ENCODE data around the gene SULT1C2.
"Not testable (repeated sequence)": the region's sequence is repeated elsewhere in the genome, so short reads cannot be mapped to it uniquely, and the experiment has no call there.

SULT1C2 gene

DNA sequence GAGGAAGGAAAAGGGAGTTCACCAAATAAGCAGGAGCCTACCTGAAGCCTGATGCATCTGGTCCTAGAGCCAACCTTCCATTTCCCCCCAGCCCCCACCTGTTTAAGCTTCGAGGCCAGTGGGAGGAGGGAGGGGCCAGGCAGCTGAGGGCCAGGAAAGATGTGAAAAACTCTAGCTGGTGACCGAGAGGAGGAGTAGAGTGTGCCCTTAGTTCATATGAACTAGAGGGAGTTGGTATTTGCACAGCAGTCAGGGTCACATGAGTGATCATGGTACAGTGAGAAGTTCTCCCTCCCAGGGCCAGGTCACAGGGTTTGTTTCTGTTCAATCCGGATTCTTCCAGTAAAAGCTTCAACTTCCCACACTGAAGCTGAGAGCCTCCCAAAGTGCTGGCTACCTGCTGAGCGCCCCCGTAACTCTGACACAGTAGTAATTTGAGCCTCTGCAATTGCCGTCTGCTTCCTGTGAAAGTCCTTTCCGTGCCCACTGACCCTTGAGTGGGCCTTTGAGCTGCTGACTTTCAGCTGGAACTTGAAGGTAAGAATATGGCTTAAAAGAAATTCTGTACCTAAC is at the start of gene SULT1C2:
Gene SULT1C2 (plus strand): TSS at position 362 of the 573 bp plus-strand sequence. CDS start 4,773 bp downstream, outside the sequence.
- no peak for DNase-seq

DNA sequence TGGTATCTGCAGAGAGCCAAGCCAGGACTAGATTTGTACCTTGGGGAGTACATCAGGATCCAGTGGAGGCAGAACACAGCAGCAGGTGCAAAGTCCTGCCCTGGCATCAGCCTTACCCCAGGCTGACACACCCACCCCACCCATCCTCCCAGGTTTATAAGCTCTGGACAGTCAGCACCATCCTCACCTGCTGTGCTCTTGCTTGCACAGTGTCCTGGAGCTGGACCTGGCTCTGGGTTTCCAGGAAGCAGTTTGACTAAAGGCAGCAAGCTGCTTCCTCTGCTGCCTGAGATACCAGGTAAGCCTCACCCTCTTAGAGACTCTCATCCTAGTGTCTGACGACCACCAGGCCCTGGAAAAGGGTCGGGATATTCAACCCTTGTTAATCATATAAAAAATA is 48.9 kb upstream of the SULT1C2 start, which contains the start of gene SULT1C3:
Gene SULT1C3 (plus strand): TSS at position 183 of the 400 bp plus-strand sequence. CDS start 7,227 bp downstream, outside the sequence.
- DNase-seq: no peak

DNA sequence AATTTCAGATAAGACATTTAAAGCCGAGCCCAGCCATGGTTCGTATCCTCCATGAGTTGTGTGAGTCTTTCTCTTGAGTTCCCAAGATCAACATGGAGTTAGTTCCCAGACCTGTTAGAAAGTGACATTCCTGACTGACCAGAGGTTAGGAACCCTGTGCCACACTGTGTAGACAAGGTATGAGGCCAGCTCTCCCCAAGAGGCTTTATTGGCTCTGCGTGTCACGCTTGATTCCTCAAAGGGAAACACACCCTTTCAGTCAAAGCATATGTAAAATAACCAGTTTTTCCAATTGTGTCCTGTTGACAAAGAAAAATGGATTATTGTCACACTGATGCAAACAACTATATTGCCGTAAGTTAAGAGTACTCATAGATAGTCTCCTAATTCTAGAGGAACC is 47.7 kb upstream of the SULT1C2 start:
- DNase-seq: no peak

DNA sequence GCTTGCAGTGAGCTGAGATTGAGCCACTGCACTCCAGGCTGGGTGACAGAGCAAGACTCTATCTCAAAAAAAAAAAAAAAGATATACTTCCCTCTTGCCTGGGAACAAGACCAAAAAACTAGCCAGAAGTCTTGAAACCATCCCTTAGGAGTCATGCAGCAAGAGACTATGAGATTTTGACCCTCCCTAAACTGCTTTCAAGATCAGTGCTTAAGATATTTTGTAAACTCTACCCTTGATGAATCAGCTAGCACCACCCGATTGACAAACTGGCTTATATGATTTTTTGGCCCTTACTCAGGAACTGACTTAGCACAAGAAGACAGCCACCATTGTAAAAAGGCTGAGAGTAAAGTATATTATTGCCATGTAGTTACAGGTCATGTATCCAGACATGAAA is 45.1 kb upstream of the SULT1C2 start:
- no peak for DNase-seq

DNA sequence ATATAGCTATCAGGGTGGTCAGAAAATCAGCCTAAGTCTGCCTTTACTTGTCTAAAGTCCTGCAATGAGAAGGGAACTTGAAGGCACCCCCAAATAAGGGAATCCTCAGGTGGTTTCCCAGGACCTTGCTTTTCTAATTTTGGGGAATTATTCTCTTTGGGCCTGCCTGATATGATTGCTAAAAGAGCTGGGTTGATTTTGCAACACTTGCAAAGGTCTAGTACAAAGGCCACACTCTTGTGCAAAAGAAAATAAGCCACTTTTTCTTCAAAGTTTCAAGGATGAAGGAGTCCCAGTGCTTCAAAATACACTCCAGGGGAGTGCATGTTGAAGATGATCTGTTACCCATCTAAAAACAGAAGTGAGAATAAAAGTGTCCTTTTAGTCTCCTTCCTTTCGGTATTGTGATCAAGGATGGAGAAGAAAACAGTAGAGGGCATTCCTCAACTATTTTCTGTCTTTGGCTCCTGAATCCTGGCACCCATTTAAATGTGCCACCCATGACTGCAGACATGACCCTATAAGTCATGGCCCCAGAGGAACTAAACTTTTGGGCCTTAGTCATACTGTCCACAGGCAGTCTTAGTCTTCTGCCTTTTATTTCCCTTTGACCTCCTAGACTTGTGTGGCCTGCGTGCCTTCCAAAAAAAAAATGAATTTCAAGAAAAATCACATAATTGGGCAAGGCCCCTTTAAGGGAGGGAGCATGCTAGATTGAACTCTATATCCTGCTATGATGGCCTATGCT is 43.9 kb upstream of the SULT1C2 start:
- DNase-seq: no peak

DNA sequence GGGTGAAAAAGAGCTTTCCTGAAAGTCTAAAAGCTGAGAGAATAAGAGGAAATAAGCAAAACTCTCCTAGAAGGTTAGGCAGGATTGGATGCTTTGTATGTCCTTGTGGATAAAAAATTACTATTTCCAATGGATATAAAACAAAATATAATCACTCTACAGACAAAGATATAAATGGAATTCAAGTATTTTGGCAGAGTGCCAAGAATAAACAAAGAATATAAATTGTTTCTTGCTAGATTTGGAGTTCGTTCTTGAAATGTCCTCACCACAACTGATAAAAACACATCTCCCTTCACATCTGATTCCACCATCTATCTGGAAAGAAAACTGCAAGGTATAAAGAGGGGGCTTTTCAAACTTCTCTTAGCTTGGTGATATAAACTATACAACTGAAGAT is 35.6 kb upstream of the SULT1C2 start:
- DNase-seq: no peak

DNA sequence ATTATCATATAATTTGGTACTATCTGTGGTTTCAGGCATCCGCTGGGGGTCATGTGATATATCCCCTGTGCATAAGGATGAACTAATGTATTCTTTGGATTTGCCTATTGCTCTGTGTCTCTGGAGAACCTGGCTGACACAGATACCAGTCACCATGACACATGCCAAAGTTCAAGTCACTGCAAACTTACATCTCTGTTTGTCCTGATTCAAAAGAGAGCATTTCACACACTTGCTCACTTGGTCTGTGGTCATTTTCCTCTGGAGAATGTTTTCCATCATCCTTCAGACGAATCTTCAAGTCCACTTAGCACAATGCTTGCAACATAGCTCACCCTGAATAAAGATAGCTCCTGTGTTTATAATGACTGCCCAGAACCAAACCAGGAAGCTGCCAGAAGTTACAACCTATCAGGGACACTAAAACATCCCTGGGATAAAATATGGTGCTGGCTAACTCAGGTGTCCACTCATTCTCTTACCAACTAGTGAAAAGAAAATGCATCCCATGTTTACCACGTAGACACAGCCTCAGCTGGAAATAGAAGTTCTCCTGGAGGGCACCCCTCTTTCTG is 30.9 kb upstream of the SULT1C2 start:
- DNase-seq: no peak

DNA sequence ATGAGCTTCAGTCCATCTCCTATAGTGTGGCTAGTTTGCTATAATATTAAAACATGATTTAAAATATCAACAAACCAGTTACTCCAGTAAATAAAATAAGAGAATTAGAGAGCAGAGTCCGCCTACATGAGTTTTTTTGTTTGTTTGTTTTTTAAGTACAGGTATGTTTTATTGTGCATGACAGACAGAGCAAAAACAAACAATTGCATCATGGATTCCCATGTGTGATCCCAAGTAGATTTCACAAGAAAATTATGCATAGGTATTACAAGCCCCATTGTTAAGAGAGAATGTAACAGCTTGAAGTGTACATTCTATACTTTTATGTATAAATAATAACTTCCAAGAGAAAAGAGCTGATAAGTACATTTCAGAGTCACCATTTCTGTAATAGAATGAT is 27.9 kb upstream of the SULT1C2 start:
- DNase-seq: no peak

DNA sequence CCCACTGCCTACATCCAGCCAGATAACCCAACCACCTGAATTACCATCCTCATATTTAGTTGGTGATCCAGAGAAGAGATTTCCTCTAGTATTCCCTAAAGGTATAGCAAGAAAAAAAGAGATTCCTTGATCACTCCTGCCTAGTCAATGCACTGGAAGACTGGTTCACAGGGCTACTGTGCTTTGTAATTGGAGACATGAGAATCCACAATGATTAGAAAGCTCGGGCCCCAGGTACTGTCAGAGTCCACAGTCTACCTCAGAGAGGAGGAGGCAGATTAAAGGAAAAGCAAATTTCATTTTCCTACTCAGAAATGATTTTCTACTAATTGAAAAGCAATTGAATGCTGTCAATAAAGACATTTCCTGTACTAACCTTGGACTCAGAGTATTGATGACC is 26.7 kb upstream of the SULT1C2 start:
- no peak for DNase-seq

DNA sequence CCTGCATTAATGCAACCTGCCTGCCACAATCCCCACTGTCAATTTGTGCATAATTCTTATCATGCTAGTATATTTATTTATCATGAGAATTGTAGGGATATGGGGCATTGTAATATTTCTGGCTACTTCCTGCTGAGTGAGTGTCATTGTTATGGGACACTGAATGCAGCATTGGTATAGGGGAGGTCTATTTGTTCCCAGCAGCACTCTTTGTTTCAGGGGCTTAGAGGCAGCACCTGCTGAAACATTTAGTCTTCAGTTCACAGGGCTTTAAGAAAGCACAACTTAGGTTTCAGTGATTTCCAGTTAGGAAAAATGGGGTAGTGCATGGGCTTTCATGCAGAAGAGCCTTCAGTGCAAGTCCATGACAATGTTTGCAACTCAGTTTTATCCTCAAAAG is 25.3 kb upstream of the SULT1C2 start:
- DNase-seq: no peak

DNA sequence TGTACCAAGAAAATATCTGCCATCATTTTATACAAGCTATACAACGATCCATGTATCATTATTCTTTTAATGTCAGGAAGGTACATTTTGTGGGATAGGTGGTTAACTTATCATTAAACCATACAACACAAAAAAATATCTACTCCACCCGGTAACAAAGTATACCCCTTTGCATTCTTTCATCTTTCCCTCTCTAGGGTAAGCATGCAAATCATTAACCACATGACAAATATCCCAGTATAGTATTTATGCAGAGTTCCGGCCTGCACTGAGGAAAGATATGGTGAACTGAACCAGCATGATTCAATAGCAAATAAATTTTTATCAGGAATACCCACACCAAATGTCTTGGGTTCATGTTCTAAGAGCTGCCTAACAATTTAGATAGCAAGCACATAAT is 22.5 kb upstream of the SULT1C2 start:
- DNase-seq: no peak

DNA sequence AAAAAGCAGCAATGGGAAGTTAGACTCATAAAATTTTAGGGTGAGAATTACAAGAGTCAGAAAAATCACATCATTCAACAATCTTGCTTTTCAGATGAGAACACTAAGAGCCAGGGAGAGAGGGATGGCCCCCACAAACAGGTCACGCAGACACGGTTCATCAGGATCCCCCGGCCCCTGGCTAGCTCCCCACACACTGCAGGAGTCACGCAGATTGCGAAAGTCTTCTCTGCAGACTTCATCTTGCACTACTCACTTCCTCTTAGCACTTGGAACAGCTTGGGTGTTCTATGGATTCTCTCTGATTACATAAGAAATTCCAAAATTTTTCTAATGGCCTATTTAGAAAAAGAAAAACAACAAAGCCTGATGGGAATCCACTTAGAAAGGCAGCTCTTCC is 21.6 kb upstream of the SULT1C2 start:
- no peak for DNase-seq

DNA sequence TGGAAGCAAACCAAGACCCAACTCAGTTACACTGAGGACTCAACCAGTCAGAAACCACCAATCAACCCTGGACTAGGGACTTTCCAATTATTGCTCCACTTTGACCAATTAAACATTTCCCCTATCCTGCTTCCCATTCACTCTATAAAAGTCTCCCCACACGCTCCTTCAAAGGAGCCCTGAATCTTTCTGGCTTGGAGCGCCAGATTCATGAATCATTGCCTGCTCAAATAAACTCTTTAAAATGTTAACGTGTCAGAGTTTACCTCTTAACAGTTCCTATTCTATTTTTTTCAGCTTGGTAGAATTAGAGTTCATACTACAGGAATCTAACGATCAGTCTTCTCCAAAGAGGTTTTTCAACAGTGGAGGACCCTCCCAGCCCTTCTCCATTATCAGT is 20.7 kb upstream of the SULT1C2 start:
- no peak for DNase-seq

DNA sequence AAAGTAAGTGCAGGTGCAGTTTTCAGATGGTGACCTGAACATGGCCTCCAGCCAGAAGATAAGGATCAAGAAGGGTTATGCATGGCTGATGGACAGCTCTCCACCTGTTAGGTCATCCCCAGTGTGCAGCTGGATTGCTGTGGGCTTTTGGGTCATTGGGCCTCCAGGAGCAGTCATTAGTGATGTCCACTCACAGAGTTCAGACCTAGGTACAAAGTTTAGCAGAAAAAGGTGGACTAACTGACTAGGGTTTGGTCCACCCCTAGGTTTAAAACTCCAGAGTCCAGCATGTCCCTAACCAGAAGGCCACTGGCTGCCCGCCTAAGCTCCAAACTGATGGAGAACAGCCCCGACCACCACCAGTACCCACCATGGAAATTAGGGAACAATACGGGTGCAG is 18.3 kb upstream of the SULT1C2 start:
- DNase-seq: no peak

DNA sequence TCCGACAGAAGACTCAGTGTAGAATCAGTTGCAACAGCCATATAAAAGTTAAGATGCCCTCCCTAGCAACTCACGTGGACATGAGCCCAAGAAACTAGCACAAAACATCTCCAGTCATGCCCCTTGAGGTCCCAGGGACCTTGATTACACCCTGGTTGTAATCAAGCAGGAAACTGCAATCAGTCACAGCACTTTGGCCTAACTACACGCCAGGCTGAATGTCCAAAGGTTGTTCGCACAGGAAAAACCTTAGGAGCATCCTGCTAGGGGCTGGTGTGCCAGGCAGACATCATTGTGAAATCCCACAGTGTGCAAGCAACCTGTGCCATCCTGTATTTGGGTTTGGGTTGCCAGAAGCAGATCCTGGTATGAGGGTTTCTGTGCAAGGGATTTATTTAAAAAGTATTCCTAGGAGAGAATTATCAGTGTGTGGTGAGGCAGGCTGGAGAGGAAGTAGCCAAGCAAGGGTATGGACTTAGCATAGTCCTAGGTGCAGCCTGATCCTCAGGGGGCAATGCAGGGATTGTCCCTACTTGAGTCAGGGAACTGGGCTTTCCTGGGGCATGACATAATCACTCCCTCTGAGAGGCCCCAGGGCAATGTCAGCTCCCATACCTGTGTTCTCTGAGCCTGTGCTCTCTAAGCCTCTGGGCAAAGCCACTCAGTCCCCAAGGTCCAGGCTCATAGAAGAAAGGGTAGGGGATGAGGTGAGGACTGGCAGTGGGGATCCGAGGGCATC is 17.8 kb upstream of the SULT1C2 start:
- no peak for DNase-seq

DNA sequence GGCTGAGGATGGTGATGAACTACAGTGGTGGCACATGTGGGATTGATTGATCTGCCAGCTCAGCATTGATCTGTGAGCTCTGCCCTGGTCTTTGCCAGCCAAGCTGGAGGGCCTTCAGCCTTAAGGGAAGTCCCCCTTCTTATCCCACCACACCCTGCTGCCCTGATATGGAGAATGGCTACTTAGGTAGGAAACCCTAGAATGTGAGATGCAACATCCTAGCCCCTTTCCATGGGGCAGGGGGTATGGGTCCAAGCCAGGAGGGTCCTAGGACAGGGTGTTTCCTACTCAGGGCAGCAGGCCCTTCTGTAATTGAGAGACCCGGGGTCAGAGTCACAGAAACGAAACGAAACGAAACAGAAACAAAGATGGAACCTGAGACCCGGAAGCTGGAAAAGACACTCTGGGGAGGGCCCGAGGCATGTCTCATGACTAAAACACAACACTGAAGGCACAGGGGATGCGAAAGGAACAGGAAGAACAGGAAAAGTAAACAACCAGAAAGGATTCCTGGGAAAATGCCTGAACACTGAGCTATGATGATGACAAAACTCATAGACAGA is 16.9 kb upstream of the SULT1C2 start:
- no peak for DNase-seq

DNA sequence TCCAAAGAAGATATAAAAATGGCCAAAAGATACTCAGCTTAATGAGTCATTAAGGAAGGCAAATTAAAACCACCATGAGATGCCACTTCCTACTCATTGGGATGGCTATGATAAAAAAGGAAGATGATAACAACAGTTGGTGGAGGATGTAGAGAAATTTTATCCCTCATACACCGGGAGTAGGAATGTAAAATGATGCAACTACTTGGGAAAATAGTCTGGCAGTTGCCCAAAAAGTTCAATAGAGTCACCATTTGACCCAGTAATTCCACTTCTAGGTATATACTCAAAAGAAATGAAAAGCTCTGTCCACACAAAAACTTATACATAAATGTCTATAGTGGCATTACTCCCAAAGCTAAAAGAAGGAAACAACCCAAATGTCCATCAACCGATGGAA is 10.1 kb upstream of the SULT1C2 start:
- no peak for DNase-seq

DNA sequence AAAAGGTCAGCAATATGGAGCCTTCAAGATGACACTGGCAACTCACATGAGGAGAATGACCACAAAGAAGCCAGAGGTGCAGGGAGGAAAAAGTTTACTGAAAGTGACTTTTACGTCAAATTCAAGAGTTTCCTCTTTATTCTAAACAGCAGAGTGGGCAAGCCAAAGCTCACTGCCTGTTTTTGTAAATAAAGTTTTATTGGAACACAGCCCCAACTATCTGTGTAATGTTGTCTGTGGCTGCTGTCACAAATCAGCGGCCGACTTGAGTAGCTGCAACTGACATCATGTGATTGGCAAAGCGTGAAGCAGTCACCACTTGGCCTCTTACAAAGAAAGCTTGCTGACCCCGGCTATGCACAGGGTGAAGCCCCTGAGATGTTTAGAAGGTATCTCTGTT is 9.2 kb upstream of the SULT1C2 start:
- no peak for DNase-seq

DNA sequence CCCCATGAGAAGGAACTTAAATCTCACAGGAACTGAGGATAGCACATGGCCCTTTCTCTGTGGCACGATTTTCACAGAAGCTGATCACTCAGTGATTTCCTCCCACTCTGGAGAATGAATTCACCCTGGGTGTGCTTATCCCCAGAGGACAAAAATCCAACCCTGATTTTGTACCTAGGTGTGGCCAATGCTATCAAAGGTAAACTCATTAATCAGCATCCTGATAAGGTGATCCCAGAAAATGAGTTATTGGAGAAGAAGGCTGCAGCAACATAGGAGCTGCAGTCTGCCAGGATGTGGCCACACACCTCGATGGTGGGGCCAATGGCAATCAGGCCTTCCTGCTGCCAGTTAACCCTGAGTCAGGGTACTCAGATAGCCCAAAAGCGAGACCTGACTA is 8.2 kb upstream of the SULT1C2 start:
- no peak for DNase-seq

DNA sequence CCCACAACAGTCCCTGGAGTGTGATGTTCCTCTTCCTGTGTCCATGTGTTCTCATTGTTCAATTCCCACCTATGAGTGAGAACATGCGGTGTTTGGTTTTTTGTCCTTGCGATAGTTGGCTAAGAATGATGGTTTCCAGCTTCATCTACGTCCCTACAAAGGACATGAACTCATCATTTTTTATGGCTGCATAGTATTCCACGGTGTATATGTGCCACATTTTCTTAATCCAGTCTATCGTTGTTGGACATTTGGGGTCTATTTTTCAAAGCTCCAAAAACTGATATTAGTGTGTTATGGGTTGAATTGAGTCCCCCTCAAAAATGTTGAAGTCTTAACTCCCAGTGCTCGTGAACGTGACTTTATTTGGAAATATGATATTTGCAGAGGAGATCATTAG is 4.1 kb upstream of the SULT1C2 start:
- not testable (repeated sequence) for DNase-seq

DNA sequence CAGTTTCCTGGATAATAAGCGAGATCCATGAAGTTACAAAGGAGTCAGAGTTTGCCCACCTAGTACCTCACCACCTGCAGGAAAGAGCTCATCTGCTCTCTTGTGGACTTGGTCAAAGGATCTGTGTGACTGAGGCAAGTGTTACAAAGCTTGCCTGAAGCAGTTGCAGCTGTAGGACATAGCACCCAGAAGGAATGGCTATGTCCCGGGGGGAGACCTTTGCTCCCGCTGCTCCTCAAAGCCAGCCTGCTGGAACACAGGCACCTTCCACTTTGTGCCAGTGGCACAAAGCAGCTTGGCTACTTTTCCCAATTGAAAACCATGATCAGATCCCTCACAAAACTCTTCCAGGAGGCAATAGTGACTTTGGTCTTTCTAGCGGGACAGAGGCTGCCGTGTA is 3.1 kb upstream of the SULT1C2 start:
- no peak for DNase-seq

DNA sequence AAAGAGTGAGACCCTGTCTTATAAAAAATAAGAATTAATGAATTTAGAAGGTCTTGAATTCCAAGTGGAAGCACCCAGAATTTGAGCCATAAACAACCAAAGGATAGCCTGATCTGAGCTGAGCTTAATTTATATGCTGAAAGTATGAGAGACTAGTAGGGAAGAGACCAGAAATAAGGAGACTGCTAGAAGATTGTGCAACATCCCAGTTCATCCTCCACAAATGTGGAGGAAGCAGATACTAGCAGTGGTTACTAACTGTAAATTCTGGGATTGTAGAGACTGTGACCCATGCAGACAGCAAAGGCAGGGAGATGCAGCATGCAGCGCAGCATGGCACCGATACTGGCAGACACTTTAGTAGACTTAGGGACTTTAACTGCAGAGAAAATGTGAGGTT is 1.5 kb upstream of the SULT1C2 start:
- no peak for DNase-seq

DNA sequence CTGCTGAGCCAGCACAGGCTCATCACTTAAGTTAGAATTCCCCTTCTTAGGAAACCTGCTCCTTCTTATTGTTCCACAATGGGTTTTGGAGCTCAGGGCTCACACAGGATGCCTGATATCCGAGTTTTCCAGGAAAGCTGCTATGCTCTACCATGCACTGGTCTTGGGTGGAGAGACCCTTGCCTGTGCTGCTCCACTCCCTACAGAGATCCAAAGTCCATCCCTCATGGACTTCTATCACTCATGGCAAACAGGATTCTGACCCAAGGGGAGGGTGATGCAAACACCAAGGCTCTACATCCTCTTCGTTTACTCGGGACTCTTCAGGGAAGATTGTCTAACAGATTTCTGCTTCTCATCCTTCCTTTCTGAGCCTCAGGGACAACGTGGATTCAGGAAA is 5.2 kb downstream of the SULT1C2 start:
- no peak for DNase-seq

All from CD4-positive, alpha-beta T cell treated with Interleukin-1 beta for 1 hour (primary cell).